Keratinocyte (primary cell): ENCODE measurements around the gene CBLN3.

Experiments
- CTCF ChIP-seq, 3 experiments: IDR thresholded peaks in 1 of 3; conservative IDR thresholded peaks in 1 of 3; optimal IDR thresholded peaks in 1 of 3; 2 replicates in 2 of 3; 3 replicates in 1 of 3; pipeline versions ENCODE3 to v1.5.1; 2011; ENCODE audit warnings: low read length in 3 of 3, mild to moderate bottlenecking in 3 of 3, moderate library complexity in 2 of 3, control low read depth in 1 of 3, inconsistent platforms in 1 of 3; ENCODE audit not compliant: insufficient read depth in 2 of 3; ENCODE audit errors: extremely low read depth in 1 of 3
- EZH2 ChIP-seq: IDR thresholded peaks from one replicate; pipeline ENCODE4 v1.6.1; 2012; ENCODE audit warnings: inconsistent platforms, mild to moderate bottlenecking, low read length, moderate library complexity

- TF ChIP-seq CTCF (optimal IDR thresholded peaks at IDR 0.05 in 1 of 3, IDR thresholded peaks at IDR 0.05 in 1 of 3, conservative IDR thresholded peaks at IDR 0.05 in 1 of 3; ENCODE audit: extremely low read depth in 1 of 3, insufficient read depth in 2 of 3, low read length in 3 of 3): no peak
- no peak for TF ChIP-seq EZH2
Measured at GRCh38 chr14:24438223-24439097, 9.0 kb upstream of the CBLN3 start.
